Effector memory CD4-positive, alpha-beta T cell (primary cell): Measurements from ENCODE around the gene CFAP119.

Source experiments
- DNase-seq, 3 donors: peaks; one replicate each; pipeline ENCODE4 v3.0.0-alpha.2; 2020
- H3K27ac ChIP-seq: 2 replicates; pipeline ENCODE4 v1.7.0; 2013; ENCODE audit warnings: mild to moderate bottlenecking, low read length, moderate library complexity; ENCODE audit not compliant: insufficient read depth, poor library complexity, severe bottlenecking
- H3K27me3 ChIP-seq: replicated peaks from 2 replicates; pipeline ENCODE4 v1.7.0; 2013; ENCODE audit warnings: mild to moderate bottlenecking, low read length; ENCODE audit not compliant: insufficient read depth, control insufficient read depth, poor library complexity, severe bottlenecking
- H3K36me3 ChIP-seq: 2 replicates; pipeline ENCODE4 v1.7.0; 2013; ENCODE audit warnings: mild to moderate bottlenecking, low read length, moderate library complexity; ENCODE audit not compliant: control insufficient read depth, insufficient read depth
- H3K4me1 ChIP-seq: 2 replicates; pipeline ENCODE4 v1.7.0; 2013; ENCODE audit warnings: low read length, mild to moderate bottlenecking; ENCODE audit not compliant: control insufficient read depth, insufficient read depth, poor library complexity, severe bottlenecking
- H3K4me3 ChIP-seq: 2 replicates; pipeline ENCODE4 v1.7.0; 2013; ENCODE audit warnings: low read length, low read depth, mild to moderate bottlenecking; ENCODE audit not compliant: insufficient read depth, poor library complexity, severe bottlenecking
- H3K9me3 ChIP-seq: 2 replicates; pipeline ENCODE4 v1.7.0; 2013; ENCODE audit warnings: mild to moderate bottlenecking, low read length, moderate library complexity; ENCODE audit not compliant: control insufficient read depth

Gene CFAP119

DNA sequence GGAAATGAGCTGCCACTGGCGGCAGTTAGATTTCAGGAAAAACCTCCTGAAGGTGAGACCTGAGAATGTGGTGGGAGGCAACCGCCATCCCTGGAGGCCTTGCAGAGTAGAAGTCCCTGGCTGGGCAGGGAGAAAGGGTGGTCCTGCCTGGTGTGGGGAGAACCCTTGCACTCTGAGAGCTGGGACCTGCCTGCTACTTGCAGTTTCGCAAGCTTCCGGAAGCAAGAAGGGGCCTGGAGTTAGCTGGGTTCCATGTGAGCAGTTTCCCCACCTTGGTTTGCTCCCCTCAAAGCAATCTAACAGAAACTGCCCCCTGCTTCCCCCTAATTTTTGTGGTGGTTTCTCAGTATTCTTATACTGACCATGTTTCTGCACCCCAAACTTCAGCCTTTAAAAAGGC lies 18.7 kb upstream of the CFAP119 start:
- Histone ChIP-seq H3K36me3 (no peaks in the 10 kb centered on the region), H3K9me3 (no peaks in the 10 kb centered on the region), H3K4me1 (peaks cover under 1% of the 10 kb centered on the region), H3K27me3 (no peaks in the 10 kb centered on the region), H3K4me3 (no peak overlapping the region), H3K27ac (no peak overlapping the region)
- no peak for DNase-seq

DNA sequence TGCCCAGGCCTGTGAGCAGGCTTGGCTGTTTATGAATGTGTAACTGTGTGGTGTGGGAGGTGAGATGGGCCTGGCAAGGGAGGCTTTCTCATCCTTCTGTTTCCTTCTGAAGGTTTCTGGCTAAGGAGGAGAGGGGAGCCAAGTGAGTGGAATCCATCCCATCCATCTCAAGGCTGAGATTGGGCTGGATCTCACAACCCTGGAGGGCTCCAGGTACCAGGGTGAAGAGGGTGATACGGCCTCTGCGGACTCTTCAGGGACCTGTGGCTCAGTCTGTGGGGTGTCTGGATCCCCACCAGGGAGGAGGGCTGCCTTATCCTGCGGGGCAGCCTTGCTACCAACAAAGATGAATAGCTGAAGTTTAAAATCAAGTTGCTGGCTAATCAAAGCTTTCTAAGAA lies 18.2 kb upstream of the CFAP119 start:
- DNase-seq, result no peak
- H3K4me3 ChIP-seq, result no peak overlapping the region
- H3K9me3 ChIP-seq, result no peaks in the 10 kb centered on the region
- H3K27me3 ChIP-seq, result no peaks in the 10 kb centered on the region
- H3K36me3 ChIP-seq, result no peaks in the 10 kb centered on the region
- H3K4me1 ChIP-seq, result peaks cover 6% of the 10 kb centered on the region
- H3K27ac ChIP-seq, result no peak overlapping the region

DNA sequence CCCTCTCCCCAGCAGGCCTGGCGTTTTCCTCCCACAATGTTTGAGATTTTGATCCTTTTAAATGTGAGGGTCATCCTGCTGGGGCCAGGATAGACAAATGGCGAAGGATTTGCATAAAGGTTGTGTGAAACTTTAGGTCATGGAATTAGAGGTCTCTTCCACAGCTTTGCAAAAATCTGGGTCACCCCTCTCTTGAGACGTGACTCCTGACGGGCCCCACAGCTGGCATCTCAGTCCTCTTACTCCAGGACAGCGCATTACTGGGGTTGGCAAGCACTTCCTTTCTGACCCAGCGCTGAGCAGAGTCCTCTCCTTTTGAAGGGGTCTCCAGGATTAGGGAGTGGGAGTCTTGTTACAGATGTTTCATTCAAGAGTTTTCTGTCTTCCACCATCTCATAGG lies 17.7 kb upstream of the CFAP119 start:
- Histone ChIP-seq H3K27ac (no peak overlapping the region), H3K4me3 (no peak overlapping the region), H3K27me3 (no peaks in the 10 kb centered on the region), H3K36me3 (no peaks in the 10 kb centered on the region), H3K9me3 (no peaks in the 10 kb centered on the region), H3K4me1 (peaks cover 10% of the 10 kb centered on the region)
- no peak for DNase-seq

DNA sequence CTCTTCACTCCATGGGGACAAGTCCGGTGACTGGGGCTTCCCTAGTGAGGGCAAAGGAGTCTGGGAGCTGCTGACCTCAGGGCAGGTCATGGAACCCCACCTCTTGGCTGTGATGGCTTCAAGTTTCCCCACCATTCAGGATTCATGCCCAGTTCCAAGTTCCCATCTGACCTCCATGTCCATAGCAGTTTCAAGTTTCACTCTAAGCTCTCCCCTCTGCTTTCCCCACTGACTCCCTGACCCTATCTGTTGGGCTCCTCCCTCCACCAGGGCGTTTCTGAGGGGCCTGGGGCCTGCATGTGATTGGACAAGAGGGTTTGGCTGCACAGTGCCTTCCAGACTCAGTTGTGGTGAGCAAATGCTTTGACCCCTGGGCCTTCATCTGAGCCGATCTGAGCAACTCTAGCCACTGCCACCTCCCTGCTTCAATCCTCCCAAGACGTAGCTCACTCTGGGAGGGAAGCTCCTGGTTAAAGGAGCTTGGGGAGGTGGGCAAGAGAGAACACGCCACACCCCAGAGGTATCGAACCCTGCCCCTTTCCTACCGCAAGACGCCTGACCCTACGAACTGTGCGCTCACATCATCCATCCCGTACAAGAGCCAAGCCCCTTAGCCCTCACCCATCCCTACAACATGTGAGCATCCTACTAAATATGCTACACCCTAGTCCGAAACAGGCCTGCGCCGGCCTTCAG lies 16.8 kb upstream of the CFAP119 start:
- DNase-seq, result no peak
- no peak overlapping the region for H3K4me3 ChIP-seq
- peaks cover 10% of the 10 kb centered on the region for H3K4me1 ChIP-seq
- H3K27me3 ChIP-seq, result no peaks in the 10 kb centered on the region
- H3K36me3 ChIP-seq, result no peaks in the 10 kb centered on the region
- no peaks in the 10 kb centered on the region for H3K9me3 ChIP-seq
- H3K27ac ChIP-seq, result no peak overlapping the region

DNA sequence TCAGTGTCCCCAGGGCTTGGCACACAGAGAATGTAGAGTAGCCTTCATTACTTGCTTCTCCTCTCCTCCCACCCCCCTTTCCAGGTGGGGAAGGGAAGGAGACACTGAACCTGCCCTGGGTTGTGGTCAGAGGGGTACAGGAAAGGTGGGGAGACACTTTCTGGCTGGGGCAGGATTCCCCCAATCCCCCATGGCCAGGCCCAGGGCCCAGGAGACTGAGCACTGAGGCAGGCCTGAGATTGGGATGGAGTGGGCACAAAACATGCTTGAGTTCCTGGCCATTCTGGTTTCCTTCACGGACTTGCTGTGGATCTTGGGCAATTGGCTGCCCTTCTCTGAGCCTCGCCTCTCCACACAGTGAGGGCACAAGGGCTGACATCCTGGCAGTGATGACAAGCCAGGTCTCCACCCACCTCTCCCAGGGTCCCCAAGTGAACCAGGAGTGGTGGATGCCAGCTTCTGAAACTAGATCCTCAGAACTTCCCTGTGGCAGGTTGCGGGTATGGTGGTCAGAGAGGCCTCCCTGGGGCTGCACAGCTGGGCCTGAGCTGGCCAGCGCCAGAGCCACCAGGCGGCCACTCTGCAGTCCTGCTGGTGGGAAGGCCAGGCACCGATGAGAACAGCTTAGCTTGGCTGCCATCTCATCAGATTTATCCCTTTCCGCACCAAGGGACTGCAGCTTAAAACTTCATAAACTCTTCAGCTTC lies 15.9 kb upstream of the CFAP119 start:
- no peaks in the 10 kb centered on the region for H3K27me3 ChIP-seq
- H3K4me3 ChIP-seq, result no peak overlapping the region
- H3K9me3 ChIP-seq, result no peaks in the 10 kb centered on the region
- DNase-seq, result no peak
- H3K4me1 ChIP-seq, result peaks cover 10% of the 10 kb centered on the region
- peaks cover 2% of the 10 kb centered on the region for H3K36me3 ChIP-seq
- no peak overlapping the region for H3K27ac ChIP-seq

DNA sequence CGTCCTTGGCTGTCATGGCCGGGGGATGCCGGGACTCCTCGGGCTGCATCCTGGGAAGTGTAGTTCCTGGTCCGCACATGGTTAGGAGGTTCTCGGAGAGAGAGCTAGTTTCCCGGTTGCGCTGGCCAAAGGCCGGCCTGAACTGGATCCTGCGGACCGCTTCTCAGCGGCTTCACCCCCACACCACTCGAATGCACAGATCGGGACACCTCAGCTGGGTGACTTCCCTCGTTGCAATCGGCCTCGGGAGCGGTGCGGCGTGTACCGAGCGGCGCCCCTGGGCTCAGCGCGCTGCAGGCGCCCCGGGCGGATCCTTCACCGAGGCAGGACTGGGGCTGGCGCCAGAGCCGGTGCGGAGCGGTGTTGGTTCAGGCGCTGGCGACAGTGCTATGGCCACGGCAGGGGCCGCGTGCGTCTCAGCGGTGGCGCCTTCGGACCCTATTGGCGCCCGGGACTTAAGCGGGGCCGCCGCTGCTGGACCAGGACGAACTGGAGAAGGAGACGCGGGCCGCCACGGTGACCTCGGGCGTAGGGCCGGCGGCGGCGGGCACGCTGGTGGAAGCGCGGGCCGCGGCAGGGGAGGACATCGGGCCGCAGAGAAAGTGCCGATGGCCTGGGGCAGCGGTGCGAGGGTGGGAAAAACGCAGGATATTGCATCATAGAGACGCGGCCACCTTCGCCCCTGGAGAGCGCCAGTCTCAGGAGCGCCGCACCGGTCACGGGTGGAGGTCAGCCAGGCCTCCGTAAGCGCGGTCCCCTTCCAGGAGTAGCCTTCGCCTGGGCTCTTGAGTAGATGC lies 13.7 kb upstream of the CFAP119 start:
- H3K4me1 ChIP-seq, result peaks cover 10% of the 10 kb centered on the region
- H3K4me3 ChIP-seq, result peak overlapping the region; percentile 68
- peak overlapping the region; percentile 9 for H3K27ac ChIP-seq
- DNase-seq, result peak in 1 of 3 donors; percentile 14
- H3K36me3 ChIP-seq, result peaks cover 23% of the 10 kb centered on the region
- H3K27me3 ChIP-seq, result no peaks in the 10 kb centered on the region
- H3K9me3 ChIP-seq, result no peaks in the 10 kb centered on the region

DNA sequence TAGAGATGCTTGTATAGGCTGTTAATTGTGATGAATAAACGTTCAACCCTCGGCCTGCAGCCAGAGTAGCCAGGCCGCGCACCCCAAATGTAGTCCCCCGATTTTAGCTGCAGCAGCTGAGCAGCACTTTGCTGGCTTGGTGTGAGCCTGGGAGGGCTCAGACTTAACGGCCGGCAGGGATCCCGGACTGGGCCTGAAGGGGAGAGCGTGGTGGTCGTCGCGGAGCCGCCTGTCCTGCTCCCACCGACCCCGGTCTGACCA lies 13.2 kb upstream of the CFAP119 start:
- no peak for DNase-seq
- no peaks in the 10 kb centered on the region for H3K9me3 ChIP-seq
- H3K4me3 ChIP-seq, result peak overlapping the region; percentile 68
- H3K36me3 ChIP-seq, result peaks cover 28% of the 10 kb centered on the region
- peak overlapping the region; percentile 9 for H3K27ac ChIP-seq
- peaks cover 10% of the 10 kb centered on the region for H3K4me1 ChIP-seq
- no peaks in the 10 kb centered on the region for H3K27me3 ChIP-seq

DNA sequence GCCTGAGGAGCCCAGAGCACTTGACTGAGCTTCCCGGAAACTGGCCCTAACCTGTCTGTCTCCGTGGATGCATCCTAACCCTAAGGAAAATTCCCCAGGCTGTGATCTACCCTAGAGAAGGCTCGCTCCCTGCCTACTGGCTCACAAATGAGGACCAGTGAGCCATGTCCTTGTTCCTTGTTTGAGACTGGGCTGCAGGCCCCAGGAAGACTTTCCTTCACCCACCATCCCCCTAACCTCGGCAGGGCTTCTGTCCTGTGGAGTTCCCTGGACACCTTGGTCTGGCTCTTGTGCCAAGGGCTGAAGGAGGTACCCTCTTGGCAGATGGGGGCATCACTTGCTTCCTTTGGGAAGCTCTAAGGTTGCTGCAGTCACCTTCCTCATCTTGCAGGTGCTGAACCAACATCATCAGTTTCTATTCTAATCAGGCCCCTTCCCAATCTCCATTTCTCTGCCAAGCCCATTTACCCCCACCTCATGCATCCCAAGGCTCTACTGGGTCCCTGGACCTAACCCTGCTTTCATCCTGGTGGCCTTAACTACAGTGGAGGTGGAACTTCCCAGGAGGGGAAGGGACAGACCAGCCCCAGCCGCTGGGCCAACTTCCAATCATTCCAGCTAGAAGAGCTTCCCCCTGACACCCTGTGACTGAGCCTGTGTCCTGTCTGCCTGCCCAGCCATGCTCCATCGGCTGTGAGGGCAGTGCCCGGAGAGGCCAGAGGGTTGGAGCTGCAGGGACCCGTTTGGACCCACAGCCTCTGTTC lies 12.7 kb upstream of the CFAP119 start:
- peak overlapping the region; percentile 9 for H3K27ac ChIP-seq
- no peaks in the 10 kb centered on the region for H3K27me3 ChIP-seq
- H3K36me3 ChIP-seq, result peaks cover 31% of the 10 kb centered on the region
- H3K4me1 ChIP-seq, result peaks cover 10% of the 10 kb centered on the region
- H3K9me3 ChIP-seq, result no peaks in the 10 kb centered on the region
- DNase-seq, result no peak
- H3K4me3 ChIP-seq, result no peak overlapping the region

DNA sequence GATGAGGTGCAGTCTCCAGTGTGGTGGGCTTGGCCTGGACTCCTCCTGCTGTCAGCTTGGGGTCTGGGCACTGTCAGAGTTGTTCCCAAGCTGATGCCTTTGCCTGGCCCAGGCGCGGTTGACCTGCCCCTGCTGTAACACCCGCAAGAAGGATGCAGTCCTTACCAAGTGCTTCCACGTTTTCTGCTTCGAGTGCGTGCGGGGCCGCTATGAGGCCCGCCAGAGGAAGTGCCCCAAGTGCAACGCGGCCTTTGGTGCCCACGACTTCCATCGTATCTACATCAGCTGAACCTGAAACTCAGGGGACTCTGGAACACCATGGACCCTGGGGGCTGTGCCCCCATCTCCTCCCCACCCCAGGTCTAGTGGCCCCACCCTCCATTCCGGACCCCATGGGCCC lies 12.0 kb upstream of the CFAP119 start:
- Histone ChIP-seq H3K27me3 (no peaks in the 10 kb centered on the region), H3K4me1 (peaks cover 10% of the 10 kb centered on the region), H3K36me3 (peaks cover 38% of the 10 kb centered on the region), H3K4me3 (no peak overlapping the region), H3K27ac (no peak overlapping the region), H3K9me3 (no peaks in the 10 kb centered on the region)
- DNase-seq, result no peak
